Central memory CD4-positive, alpha-beta T cell (primary cell): ENCODE measurements around the gene PARPBP.
"Not testable (repeated sequence)": the region's sequence is repeated elsewhere in the genome, so short reads cannot be mapped to it uniquely, and the experiment has no call there.

Experiments
- DNase-seq: peaks from one replicate; pipeline ENCODE4 v3.0.0; 2022

PARPBP gene

DNA sequence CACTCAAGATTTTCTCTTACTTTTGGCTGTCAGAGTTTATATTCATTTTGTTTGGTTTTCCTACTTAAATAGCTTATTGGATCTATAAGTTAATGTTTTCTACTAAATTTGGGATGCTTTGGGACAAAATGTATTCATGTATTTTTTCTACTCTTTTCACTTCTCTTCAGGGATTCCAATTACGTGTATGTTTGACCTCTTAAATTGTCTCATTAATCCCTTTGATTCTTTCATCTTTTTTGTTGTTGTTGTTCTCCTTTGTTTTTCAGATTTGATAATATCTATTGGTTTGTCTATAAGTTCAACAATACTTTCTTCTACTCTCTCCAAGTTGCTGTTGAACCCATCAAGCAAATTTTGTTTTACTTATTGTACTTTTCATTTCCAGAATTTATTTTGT is 43.4 kb downstream of the PARPBP start:
- no peak for DNase-seq

- DNase-seq, result no peak
Measured at GRCh38 chr12:102167821-102168604, 48.0 kb downstream of the PARPBP start.

DNA sequence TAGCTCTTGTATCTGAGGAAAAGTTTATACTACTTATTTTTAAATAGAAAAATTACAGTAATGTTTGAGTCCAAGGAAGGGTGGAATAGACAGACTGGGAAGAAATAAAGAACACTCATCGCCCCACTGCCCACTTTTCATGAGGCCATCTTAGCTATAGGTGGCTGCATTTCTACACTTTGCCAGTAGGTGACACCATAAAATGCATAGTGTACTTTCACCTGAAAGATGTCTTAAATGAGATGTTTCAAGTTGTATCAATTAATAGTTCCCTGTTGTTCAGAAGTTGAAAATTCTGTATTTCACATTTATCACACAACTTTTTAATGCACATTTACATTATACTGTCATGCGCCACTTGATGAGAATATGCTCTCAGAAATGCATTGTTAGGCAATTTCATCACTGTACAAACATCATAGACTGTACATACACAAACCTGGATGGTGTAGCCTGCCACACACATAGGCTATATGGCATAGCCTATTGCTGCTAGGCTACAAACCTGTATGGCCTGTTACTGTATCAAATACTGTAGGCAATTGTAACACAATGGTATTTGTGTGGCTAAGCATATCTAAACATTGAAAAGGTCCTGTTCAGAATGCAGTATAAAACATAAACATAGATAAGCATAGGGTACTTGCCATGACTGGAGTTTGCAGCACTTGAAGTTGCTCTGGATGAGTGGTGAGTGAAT is 50.1 kb downstream of the PARPBP start:
- DNase-seq, result no peak

- DNase-seq, result no peak
Measured at GRCh38 chr12:102171951-102172350, 52.0 kb downstream of the PARPBP start.

DNA sequence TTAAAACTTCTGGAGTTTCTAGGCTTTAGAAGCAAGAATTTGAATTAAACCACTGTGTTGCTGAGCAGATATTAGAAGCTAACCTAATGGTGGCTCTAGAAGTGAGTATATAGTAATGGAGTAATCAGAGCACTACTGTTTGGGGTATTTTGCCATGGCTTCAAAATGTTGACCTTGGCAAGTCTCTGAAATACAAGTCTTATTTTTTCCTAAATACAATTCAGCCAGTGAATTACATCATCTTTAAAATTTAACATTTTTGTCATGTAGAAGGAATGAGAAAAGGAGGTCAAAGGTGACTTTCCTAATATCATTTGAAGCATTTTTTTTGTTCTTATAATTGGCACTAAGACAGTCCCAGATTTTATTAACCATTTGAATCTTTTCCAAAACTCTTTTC is 52.5 kb downstream of the PARPBP start:
- no peak for DNase-seq

GRCh38 chr12:102174117-102174516 is 54.1 kb downstream of the PARPBP start:
- no peak for DNase-seq

DNA sequence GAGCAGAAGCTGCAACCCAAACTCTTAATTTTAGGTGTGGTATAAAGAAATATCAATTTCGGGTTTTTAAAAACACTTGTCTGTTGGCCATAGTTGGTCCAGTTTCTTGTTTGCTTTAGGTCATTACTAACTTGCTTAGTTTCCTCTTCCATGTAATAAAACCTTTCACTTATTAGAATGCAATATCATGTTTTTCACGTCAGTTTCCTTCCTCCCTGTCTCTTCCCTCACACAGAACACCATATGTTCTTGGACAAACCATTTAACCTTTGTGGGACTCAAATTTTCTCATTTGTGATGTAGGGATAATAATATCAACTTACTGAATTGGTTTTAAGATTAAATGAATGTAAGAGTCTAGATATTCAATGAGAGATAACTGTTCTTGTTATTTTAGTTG is 54.8 kb downstream of the PARPBP start:
- DNase-seq, result no peak

DNA sequence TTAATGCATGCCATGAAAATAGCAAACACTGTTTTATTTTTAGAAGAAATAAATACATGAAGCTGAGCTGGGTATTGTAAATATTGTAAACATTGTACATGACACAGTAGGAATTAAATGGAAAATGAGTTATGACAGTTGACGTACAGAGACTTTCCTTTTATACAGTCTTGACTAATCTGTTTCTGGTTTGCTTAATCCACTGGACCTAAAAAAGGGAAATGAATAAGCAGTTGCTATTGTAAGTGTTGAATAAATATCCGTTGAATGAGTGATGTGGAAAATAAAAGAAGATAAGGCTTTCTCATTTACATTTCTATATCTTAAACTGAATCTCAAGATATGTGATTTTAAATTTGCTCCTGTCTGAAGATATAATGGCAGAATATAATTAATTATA is 62.7 kb downstream of the PARPBP start:
- no peak for DNase-seq

GRCh38 chr12:102195826-102196225 is 75.8 kb downstream of the PARPBP start:
- no peak for DNase-seq

- no peak for DNase-seq
Measured at GRCh38 chr12:102197789-102198188, 77.8 kb downstream of the PARPBP start, which contains the start of gene PMCH. Gene PMCH (minus strand): TSS chr12:102197833. CDS start chr12:102197770, 63 bp downstream.

DNA sequence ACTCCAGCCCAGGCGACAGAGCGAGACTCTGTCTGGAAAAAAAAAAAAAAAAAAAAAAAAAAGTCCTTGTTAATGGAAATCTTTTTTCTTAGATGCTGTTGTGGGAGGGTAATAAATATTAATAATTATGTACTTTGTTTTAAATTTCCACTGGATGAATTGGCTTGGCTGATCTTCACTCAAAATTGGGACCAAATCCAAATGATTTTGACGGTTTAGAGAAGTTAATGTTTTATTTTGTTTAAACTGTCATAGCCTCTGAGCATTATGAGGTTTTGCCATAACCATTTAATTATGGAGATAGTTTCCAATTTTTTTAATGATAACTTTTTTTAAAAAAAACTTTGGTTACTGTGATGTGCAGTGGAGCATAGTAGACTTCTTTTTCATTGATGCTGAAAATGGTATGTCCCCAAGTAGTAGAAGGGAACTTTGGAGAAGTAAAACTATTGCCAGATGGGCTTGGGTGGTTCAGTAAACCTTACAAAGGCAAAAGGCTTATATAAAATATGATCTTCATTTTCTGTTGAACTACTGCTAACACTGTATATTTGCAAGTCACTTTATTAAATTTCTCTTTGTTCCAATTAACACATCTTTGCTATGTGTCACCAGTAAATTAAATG is 81.6 kb downstream of the PARPBP start:
- DNase-seq, result no peak

- DNase-seq, result no peak
Measured at GRCh38 chr12:102202556-102202955, 82.6 kb downstream of the PARPBP start.

DNA sequence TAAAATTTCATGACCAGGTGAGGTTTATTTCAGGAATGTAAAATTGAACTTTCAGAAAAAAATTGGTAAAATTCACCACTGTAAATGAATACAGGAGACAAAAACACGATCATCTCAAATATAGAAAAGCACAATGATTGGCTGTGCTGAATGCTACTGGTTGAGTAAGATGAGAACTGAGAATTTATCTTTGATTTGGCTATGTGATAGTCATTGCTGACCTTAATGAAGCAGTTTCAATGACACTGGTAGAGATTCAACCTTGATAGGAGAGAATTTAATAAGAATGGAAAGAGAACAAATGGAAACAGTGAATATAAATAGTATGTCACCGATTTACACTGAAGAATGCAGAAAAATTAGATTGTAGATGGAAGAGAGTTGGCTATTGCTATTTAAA is 84.0 kb downstream of the PARPBP start:
- DNase-seq, result no peak

DNA sequence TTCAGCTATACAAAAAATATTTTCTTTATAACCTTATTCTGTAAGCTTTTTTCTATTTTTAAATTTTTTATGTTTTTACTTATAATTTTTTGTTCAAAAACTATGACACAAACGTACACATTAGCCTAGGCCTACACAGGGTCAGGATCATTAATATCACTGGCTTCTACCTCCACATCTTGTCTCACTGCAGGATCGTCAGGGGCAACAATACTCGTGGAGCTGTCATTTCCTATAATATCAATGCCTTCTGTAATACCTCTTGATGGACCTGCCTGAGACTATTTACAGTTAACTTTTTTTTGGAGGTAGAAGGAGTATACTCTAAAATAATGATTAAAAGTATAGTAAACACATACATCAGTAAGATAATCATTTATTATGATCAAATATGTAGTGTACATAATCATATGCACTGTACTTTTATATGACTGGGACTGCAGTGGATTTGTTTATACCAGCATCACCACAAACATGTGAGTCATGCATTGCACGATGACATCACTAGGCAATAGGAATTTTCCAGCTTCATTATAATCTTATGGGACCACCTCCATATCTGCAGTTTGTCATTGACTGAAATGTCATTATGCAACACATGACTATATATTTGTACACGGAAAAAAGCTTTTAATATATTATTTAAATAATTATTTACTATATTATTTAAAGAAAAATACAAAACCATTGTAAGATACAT is 96.2 kb downstream of the PARPBP start:
- DNase-seq, result no peak

- DNase-seq, result no peak
Measured at GRCh38 chr12:102220736-102221135, 100.8 kb downstream of the PARPBP start.

DNA sequence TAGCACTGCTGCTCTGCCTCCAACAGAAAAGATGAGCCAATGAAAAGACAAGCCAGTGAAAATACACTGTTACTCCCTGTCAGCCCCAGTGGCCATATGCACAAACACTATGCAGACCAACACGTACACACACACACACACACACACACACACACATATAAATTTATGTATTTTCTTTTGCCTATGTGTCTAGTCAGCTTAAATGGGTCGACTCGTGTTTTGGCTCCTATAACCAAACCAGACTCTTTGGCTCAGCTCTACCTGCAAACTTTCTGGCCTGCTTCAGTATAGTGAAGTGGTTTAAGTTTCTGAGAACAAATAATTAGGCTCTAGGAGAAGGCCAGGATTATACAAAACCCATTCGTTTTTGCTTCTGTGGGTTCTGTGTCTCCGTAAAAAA is 108.0 kb downstream of the PARPBP start:
- no peak for DNase-seq

DNA sequence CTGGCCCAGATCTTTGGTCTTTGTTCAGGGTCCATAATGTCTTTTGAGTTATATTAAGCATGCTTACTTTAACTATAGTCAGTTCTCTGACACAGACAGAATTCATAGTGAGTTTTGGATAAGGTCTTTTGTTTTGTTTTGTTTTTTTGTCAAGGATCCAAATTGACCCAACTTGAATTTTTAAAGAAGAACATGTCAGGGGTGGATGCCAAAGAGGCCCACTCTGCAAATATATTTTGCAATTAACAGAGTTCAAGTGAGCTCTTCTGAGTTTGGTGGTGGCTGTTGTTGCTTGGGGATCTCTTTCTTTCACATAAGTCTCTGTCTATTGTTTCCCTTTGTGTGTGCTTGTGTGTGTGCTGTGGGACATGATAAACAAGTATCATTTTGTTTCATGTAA is 112.1 kb downstream of the PARPBP start:
- no peak for DNase-seq

DNA sequence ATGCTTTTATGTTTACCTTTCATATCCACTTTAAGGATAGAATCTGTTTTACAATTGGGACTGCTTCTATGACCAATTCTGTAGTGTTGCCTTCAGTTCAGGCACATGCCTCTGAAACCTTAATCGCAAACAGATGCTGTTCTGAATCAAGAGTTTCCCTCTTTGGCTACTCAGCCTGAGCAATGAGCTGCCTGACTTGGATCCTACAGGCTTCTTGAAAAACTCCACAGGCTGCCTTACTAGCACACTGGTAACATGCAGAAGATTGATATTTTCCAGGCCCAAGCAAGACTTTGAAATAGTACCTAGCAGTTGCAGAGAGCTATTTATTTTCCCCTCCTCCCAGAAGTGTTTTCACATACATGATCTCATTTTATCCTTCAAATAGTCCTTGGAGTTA is 112.5 kb downstream of the PARPBP start:
- no peak for DNase-seq

GRCh38 chr12:102234599-102234998 is 114.6 kb downstream of the PARPBP start:
- no peak for DNase-seq

DNA sequence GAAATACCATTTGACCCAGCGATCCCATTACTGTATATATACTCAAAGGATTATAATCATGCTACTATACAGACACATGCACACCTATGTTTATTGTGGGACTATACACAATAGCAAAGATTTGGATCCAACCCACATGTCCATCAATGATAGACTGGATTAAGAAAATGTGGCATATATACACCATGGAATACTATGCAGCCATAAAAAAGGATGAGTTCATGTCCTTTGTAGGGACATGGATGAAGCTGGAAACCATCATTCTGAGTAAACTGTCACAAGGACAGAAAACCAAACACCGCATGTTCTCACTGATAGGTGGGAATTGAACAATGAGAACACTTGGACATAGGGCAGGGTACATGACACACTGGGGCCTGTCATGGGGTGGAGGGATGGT is 120.9 kb downstream of the PARPBP start:
- not testable (repeated sequence) for DNase-seq
